ENCODE data around the gene NT5C3A.

DNA sequence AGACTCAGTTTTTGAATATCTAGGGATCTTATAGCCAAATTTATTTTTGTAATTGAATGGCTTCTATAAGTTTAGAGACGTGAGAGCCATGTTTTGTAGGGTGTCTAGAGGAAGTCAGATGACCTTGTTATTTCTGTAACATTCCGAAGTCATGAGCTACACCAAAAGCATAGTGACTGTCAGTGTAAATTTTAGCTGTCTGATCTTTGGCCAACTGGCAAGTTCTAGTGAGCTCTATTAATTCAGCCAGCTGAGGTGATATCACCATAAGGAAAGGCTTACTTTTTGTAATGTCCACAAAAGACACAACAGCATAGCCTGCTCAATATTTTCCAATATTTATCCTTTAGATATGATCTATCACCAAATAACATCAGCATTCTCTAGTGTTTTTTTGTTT, 9.9 kb upstream of the NT5C3A start:
- no peak for TF ChIP-seq POLR2A (IDR thresholded peaks at IDR 0.05)
- TF ChIP-seq, protein P1, sequence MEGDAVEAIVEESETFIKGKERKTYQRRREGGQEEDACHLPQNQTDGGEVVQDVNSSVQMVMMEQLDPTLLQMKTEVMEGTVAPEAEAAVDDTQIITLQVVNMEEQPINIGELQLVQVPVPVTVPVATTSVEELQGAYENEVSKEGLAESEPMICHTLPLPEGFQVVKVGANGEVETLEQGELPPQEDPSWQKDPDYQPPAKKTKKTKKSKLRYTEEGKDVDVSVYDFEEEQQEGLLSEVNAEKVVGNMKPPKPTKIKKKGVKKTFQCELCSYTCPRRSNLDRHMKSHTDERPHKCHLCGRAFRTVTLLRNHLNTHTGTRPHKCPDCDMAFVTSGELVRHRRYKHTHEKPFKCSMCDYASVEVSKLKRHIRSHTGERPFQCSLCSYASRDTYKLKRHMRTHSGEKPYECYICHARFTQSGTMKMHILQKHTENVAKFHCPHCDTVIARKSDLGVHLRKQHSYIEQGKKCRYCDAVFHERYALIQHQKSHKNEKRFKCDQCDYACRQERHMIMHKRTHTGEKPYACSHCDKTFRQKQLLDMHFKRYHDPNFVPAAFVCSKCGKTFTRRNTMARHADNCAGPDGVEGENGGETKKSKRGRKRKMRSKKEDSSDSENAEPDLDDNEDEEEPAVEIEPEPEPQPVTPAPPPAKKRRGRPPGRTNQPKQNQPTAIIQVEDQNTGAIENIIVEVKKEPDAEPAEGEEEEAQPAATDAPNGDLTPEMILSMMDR (IDR thresholded peaks at IDR 0.05), result no peak

All from body of pancreas (tissue), 4 donors.